Transverse colon (tissue), 4 donors: ENCODE results near the gene IL12RB2. TPM values are rescaled to one million over a fixed set of nuclear protein-coding genes. Genes with fewer than 3 reads are reported as not detected.

Source experiments
- DNase-seq: peaks from one replicate; pipeline ENCODE4 v3.0.0-alpha.2; 2019
- H3K27ac ChIP-seq, 4 donors: fragments of 200-600 bp; sonication (generic); 2 replicates each; pipeline ENCODE4 v1.5.1; 2016 to 2018; ENCODE audit warnings: inconsistent platforms in 4 of 4
- H3K27me3 ChIP-seq: fragments of 200-600 bp; sonication (generic); 2 replicates; pipeline ENCODE4 v1.5.1; 2017; ENCODE audit warnings: inconsistent platforms
- H3K36me3 ChIP-seq, 4 donors: fragments of 200-600 bp; sonication (generic); 2 replicates each; pipeline ENCODE4 v1.5.1; 2017 to 2019; ENCODE audit warnings: inconsistent platforms in 4 of 4
- H3K4me1 ChIP-seq, 4 donors: fragments of 200-600 bp; sonication (generic); 2 replicates each; pipeline ENCODE4 v1.5.1; 2017 to 2020; ENCODE audit warnings: inconsistent platforms in 4 of 4
- H3K4me3 ChIP-seq, 4 donors: fragments of 200-600 bp; sonication (generic); 1 replicate in 1 of 4; 2 replicates in 3 of 4; pipeline versions ENCODE4 v1.5.1 to v1.6.1; 2017 to 2019; ENCODE audit warnings: inconsistent platforms in 4 of 4
- H3K9me3 ChIP-seq, 2 donors: fragments of 200-600 bp; sonication (generic); 2 replicates each; pipeline ENCODE4 v1.5.1; 2017 to 2019; ENCODE audit warnings: inconsistent platforms in 2 of 2
- CTCF ChIP-seq, 5 experiments: fragments of 200-600 bp in 3 of 5; fragments of 450-650 bp in 2 of 5; sonication (generic) in 3 of 5; IDR thresholded peaks; 1 replicate in 2 of 5; 2 replicates in 3 of 5; pipeline ENCODE4 v1.5.1; 2016 to 2017; ENCODE audit warnings: antibody characterized with exemption in 5 of 5, inconsistent platforms in 3 of 5, mild to moderate bottlenecking in 2 of 5, moderate library complexity in 1 of 5
- EP300 ChIP-seq: sonication (generic); formaldehyde crosslinking; IDR thresholded peaks from one replicate; pipeline ENCODE4 v1.6.1; 2017; ENCODE audit warnings: antibody characterized with exemption, low read depth
- POLR2A ChIP-seq: fragments of 450-650 bp; IDR thresholded peaks from one replicate; pipeline ENCODE4 v1.6.1; 2016; ENCODE audit warnings: antibody characterized with exemption, mild to moderate bottlenecking, moderate library complexity
- POLR2AphosphoS5 ChIP-seq, 3 donors: sonication (generic); formaldehyde crosslinking; IDR thresholded peaks; one replicate each; pipeline ENCODE4 v1.6.1; 2016; ENCODE audit warnings: antibody characterized with exemption in 3 of 3
- WGBS, 2 donors: methylation state at CpG; one replicate each; pipeline ENCODE4 v1.1.5; 2018; ENCODE audit warnings: low coverage in 1 of 2; 5-methylcytosine and 5-hydroxymethylcytosine counted together
- in situ Hi-C, 4 donors: fragments of 200-750 bp; cut with MboI; loops; one replicate each; pipeline versions ENCODE4 v1.15.0 to v1.15.1; 2017; ENCODE audit warnings: low sequenced_read_pairs in 3 of 4, low pct_ligation_motif_present in 1 of 4, low pct_unique_long_range_greater_than_20kb in 1 of 4
- intact Hi-C: fragments of 100-400 bp; cut with DNase I; formaldehyde crosslinking; loops from one replicate; pipeline ENCODE4 v1.15.1; 2023; ENCODE audit warnings: low total_unique reads
- total RNA-seq, 4 donors: library from RNA; depleted of rRNA; stranded (reverse); fragments of >200 nt; gene quantifications; one replicate each; pipeline ENCODE4 v1.1.0, GENCODE V29; 2016

The IL12RB2 gene
- total RNA-seq, 4 donors from 2014 or later = 1.2 to 3.3 TPM; not detected in 2

GRCh38 chr1:67300561-67300960 lies 7.1 kb upstream of the IL12RB2 start:
- H3K9me3 ChIP-seq = no peaks in the 10 kb centered on the region
- no peak overlapping the region for H3K27ac ChIP-seq
- intact Hi-C loops = no loop called here
- H3K27me3 ChIP-seq = peaks cover 7% of the 10 kb centered on the region
- no peaks in the 10 kb centered on the region for H3K36me3 ChIP-seq
- no peaks in the 10 kb centered on the region for H3K4me1 ChIP-seq
- DNase-seq = no peak
- H3K4me3 ChIP-seq = no peak overlapping the region
- TF ChIP-seq EP300 = no peak
- TF ChIP-seq CTCF (IDR thresholded peaks at IDR 0.05) = no peak
- TF ChIP-seq POLR2A = no peak
- TF ChIP-seq POLR2AphosphoS5 (IDR thresholded peaks at IDR 0.05) = no peak
- 46 to 55% methylated on average over 2 of the region's 2 CpGs for WGBS, 2 donors
- in situ Hi-C loops = no loop called here

GRCh38 chr1:67304023-67304422 lies 3.6 kb upstream of the IL12RB2 start:
- WGBS, 2 donors = 79 to 81% methylated on average over 2 to 3 of the region's 3 CpGs
- Histone ChIP-seq H3K27ac (no peak overlapping the region), H3K4me1 (peaks cover 0 to 13% (median 10%) of the 10 kb centered on the region in 4 donors), H3K27me3 (peaks cover 33% of the 10 kb centered on the region), H3K4me3 (no peak overlapping the region), H3K36me3 (no peaks in the 10 kb centered on the region), H3K9me3 (no peaks in the 10 kb centered on the region)
- intact Hi-C loops = no loop called here
- in situ Hi-C loops = no loop called here
- DNase-seq = no peak
- TF ChIP-seq EP300 (no peak), CTCF (IDR thresholded peaks at IDR 0.05) (no peak), POLR2A (no peak), POLR2AphosphoS5 (IDR thresholded peaks at IDR 0.05) (no peak)

GRCh38 chr1:67306547-67306946 lies 1.1 kb upstream of the IL12RB2 start:
- Histone ChIP-seq H3K9me3 (no peaks in the 10 kb centered on the region), H3K4me1 (peaks cover 0 to 13% (median 10%) of the 10 kb centered on the region in 4 donors), H3K36me3 (no peaks in the 10 kb centered on the region), H3K27ac (no peak overlapping the region), H3K4me3 (no peak overlapping the region), H3K27me3 (peaks cover 35% of the 10 kb centered on the region)
- WGBS, 2 donors = 88% methylated on average over 7 of the region's 7 CpGs
- intact Hi-C loops = no loop called here
- TF ChIP-seq EP300 (no peak), POLR2AphosphoS5 (IDR thresholded peaks at IDR 0.05) (no peak), CTCF (IDR thresholded peaks at IDR 0.05) (no peak), POLR2A (no peak)
- in situ Hi-C loops = no loop called here
- no peak for DNase-seq

- peaks cover 0 to 13% (median 10%) of the 10 kb centered on the region in 4 donors for H3K4me1 ChIP-seq
- peak overlapping the region in 3 of 4 donors; percentile 34 to 54 (median 44) for H3K4me3 ChIP-seq
- intact Hi-C loops (no loop called here), in situ Hi-C loops (no loop called here)
- DNase-seq = no peak
- H3K36me3 ChIP-seq = no peaks in the 10 kb centered on the region
- no peaks in the 10 kb centered on the region for H3K9me3 ChIP-seq
- TF ChIP-seq POLR2AphosphoS5 (IDR thresholded peaks at IDR 0.05) = no peak
- no peak for TF ChIP-seq CTCF (IDR thresholded peaks at IDR 0.05)
- no peak for TF ChIP-seq EP300
- TF ChIP-seq POLR2A = no peak
- WGBS, 2 donors = 56% methylated on average over 15 of the region's 15 CpGs; no CpG with 5 or more reads in 1 of the 2 donors
- H3K27ac ChIP-seq = no peak overlapping the region
- H3K27me3 ChIP-seq = peaks cover 33% of the 10 kb centered on the region
Observed at GRCh38 chr1:67308136-67308535, 463 bp downstream of the IL12RB2 start.
